MM.1S (cell line): ENCODE data around the gene NT5C1A.

Source experiments
- DNase-seq: peaks from one replicate; pipeline ENCODE4 v3.0.0-alpha.2; 2015
- H2AFZ ChIP-seq: fragments of 300-600 bp; sonication (generic); 2 replicates; pipeline ENCODE4 v1.6.0; 2016; ENCODE audit warnings: antibody characterized with exemption, low read length
- H3F3A ChIP-seq: fragments of 300-600 bp; sonication (generic); 2 replicates; pipeline ENCODE4 v1.6.1; 2016; ENCODE audit warnings: mild to moderate bottlenecking, antibody characterized with exemption, low read length, moderate library complexity, mixed read lengths; ENCODE audit not compliant: insufficient read depth
- H3K27ac ChIP-seq: fragments of 300-600 bp; sonication (generic); 2 replicates; pipeline ENCODE4 v1.5.1; 2016; ENCODE audit warnings: mild to moderate bottlenecking, low read length
- H3K27me3 ChIP-seq: fragments of 300-600 bp; sonication (generic); replicated peaks from 2 replicates; pipeline ENCODE4 v1.6.0; 2016; ENCODE audit warnings: low read length; ENCODE audit not compliant: insufficient read depth
- H3K36me3 ChIP-seq: fragments of 300-600 bp; sonication (generic); replicated peaks from 2 replicates; pipeline ENCODE4 v1.6.1; 2016; ENCODE audit warnings: mild to moderate bottlenecking, low read length, mixed read lengths; ENCODE audit not compliant: insufficient read depth
- H3K4me1 ChIP-seq: fragments of 300-600 bp; sonication (generic); 2 replicates; pipeline ENCODE4 v1.6.1; 2016; ENCODE audit warnings: low read length, mixed read lengths
- H3K4me2 ChIP-seq: fragments of 300-600 bp; sonication (generic); 2 replicates; pipeline ENCODE4 v1.6.0; 2016; ENCODE audit warnings: low read depth, low read length
- H3K4me3 ChIP-seq: fragments of 300-600 bp; sonication (generic); 2 replicates; pipeline ENCODE4 v1.5.1; 2016; ENCODE audit warnings: low read length, mixed read lengths
- H3K79me2 ChIP-seq: fragments of 300-600 bp; sonication (generic); 2 replicates; pipeline ENCODE4 v1.6.1; 2016; ENCODE audit warnings: mixed run types, low read length, mixed read lengths
- H3K9ac ChIP-seq: fragments of 300-600 bp; sonication (generic); 2 replicates; pipeline ENCODE4 v1.6.1; 2016; ENCODE audit warnings: low read length, mixed read lengths
- H3K9me2 ChIP-seq: fragments of 300-600 bp; sonication (generic); replicated peaks from 2 replicates; pipeline ENCODE4 v1.6.1; 2016; ENCODE audit warnings: mild to moderate bottlenecking, low read length, mixed read lengths; ENCODE audit not compliant: insufficient read depth
- H3K9me3 ChIP-seq: fragments of 300-600 bp; sonication (generic); replicated peaks from 2 replicates; pipeline ENCODE4 v1.6.1; 2016; ENCODE audit warnings: mild to moderate bottlenecking, low read length, mixed read lengths; ENCODE audit not compliant: insufficient read depth
- H4K20me1 ChIP-seq: fragments of 300-600 bp; sonication (generic); 2 replicates; pipeline ENCODE4 v1.6.1; 2016; ENCODE audit warnings: mild to moderate bottlenecking, low read length, moderate library complexity, mixed read lengths; ENCODE audit not compliant: insufficient read depth
- EZH2 ChIP-seq: fragments of 300-600 bp; sonication (generic); optimal IDR thresholded peaks from 2 replicates; pipeline ENCODE3; 2017; ENCODE audit warnings: low read depth, mild to moderate bottlenecking, antibody characterized with exemption, low read length, mixed read lengths
- EZH2phosphoT487 ChIP-seq: fragments of 300-600 bp; sonication (generic); IDR thresholded peaks from 2 replicates; pipeline ENCODE4 v1.6.1; 2018; ENCODE audit warnings: antibody characterized with exemption, low read length
- TF ChIP-seq, protein P1 (sequence below): fragments of 300-600 bp; sonication (generic); IDR thresholded peaks from 2 replicates; pipeline ENCODE4 v1.5.1; 2016; ENCODE audit warnings: antibody characterized with exemption, low read length, mixed read lengths

NT5C1A gene

DNA sequence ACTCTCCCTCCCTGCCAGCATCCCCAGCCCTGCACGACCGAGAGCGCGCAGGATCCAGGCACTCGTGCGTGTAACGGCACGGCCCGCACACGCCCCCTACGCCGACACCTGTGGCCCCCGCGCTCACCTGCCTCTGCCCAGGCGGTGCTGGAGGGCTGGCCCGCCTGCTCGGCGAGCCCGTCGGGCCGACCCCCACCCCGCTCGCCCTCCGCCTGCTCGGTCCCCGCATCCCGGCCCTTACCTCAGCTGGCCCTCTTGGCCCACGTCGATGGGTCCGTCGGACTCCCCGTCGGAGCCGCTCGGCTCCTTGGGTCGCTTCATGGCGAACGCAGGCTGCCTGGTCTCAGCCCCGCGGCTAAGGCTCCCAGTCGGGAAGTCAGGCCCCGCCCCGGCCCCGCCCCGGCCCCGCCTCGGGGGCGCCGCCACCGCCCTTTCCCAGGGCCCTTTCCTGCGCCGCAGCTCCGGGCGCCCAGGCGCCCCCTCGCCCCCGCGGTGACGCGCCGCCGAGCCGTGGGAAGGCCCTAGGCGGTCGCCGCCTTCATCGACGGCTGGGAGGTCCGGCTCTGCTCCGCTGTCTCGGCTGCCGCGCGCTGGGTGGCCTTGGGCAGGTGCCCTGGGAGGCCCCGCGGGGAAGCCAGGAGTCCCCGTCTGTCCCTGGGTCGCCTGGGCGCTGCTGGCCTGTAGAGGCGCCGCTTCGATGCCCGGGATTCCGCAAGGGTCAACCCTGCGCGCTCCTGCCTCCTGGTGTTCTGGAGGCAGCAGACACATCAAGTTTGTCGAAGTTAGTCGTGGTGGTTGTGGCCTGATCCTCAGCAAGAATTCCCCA lies 32.4 kb downstream of the NT5C1A start, which contains the start of gene HEYL:
Gene HEYL, minus strand, starts transcription at position 339 of the 826 bp plus-strand sequence. Its CDS starts 18 bp downstream, at position 321.
- Histone ChIP-seq H3K27ac (peak within 1 kb of the TSS; percentile 8; the same call in 1 of the 2 replicates), H2AFZ (peak within 1 kb of the TSS; percentile 90), H3K9ac (peak within 1 kb of the TSS; percentile 56; the same call in 1 of the 2 replicates), H3K79me2 (no peaks in the 10 kb centered on the region; the same call in 1 of the 2 replicates), H3K4me2 (peak within 1 kb of the TSS; percentile 91), H3K4me1 (peaks cover 10% of the 10 kb centered on the region; the same call in 1 of the 2 replicates), H4K20me1 (no peaks in the 10 kb centered on the region), H3K27me3 (no peaks in the 10 kb centered on the region), H3F3A (no peaks in the 10 kb centered on the region), H3K9me2 (no peaks in the 10 kb centered on the region), H3K4me3 (peak within 1 kb of the TSS; percentile 89), H3K9me3 (no peaks in the 10 kb centered on the region), H3K36me3 (no peaks in the 10 kb centered on the region)
- TF ChIP-seq EZH2phosphoT487 (no peak), EZH2 (no peak)
- TF ChIP-seq, protein P1, sequence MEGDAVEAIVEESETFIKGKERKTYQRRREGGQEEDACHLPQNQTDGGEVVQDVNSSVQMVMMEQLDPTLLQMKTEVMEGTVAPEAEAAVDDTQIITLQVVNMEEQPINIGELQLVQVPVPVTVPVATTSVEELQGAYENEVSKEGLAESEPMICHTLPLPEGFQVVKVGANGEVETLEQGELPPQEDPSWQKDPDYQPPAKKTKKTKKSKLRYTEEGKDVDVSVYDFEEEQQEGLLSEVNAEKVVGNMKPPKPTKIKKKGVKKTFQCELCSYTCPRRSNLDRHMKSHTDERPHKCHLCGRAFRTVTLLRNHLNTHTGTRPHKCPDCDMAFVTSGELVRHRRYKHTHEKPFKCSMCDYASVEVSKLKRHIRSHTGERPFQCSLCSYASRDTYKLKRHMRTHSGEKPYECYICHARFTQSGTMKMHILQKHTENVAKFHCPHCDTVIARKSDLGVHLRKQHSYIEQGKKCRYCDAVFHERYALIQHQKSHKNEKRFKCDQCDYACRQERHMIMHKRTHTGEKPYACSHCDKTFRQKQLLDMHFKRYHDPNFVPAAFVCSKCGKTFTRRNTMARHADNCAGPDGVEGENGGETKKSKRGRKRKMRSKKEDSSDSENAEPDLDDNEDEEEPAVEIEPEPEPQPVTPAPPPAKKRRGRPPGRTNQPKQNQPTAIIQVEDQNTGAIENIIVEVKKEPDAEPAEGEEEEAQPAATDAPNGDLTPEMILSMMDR: peak; percentile 76
- peak; percentile 75 for DNase-seq

DNA sequence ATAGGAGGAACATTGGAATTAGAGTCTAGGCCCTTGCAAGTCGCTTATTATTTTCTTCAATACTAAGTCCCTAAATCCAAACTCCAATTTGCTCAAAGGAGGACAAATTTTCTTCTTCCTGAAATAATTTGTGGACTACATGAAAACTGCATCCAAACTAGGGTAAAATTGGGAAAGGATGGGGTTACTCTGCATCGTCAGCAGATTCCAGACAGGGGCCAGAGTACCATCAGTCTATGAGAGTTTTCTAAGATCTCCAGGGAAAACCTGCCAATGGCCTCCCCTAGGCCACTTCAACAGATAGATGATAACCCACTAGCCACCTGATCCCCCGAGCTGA lies 33.0 kb downstream of the NT5C1A start:
- no peaks in the 10 kb centered on the region; the same call in 1 of the 2 replicates for H3K79me2 ChIP-seq
- H3K9ac ChIP-seq: peak overlapping the region; percentile 56; the same call in 1 of the 2 replicates
- TF ChIP-seq EZH2 (no peak), EZH2phosphoT487 (no peak)
- TF ChIP-seq, protein P1: no peak
- H3K27ac ChIP-seq: no peak overlapping the region
- H3F3A ChIP-seq: no peaks in the 10 kb centered on the region
- DNase-seq: no peak
- no peaks in the 10 kb centered on the region for H3K36me3 ChIP-seq
- H4K20me1 ChIP-seq: no peaks in the 10 kb centered on the region
- H3K9me2 ChIP-seq: no peaks in the 10 kb centered on the region
- H2AFZ ChIP-seq: peak overlapping the region; percentile 90
- H3K27me3 ChIP-seq: no peaks in the 10 kb centered on the region
- peaks cover 10% of the 10 kb centered on the region; the same call in 1 of the 2 replicates for H3K4me1 ChIP-seq
- H3K4me2 ChIP-seq: peak overlapping the region; percentile 91
- no peaks in the 10 kb centered on the region for H3K9me3 ChIP-seq
- peak overlapping the region; percentile 89 for H3K4me3 ChIP-seq

DNA sequence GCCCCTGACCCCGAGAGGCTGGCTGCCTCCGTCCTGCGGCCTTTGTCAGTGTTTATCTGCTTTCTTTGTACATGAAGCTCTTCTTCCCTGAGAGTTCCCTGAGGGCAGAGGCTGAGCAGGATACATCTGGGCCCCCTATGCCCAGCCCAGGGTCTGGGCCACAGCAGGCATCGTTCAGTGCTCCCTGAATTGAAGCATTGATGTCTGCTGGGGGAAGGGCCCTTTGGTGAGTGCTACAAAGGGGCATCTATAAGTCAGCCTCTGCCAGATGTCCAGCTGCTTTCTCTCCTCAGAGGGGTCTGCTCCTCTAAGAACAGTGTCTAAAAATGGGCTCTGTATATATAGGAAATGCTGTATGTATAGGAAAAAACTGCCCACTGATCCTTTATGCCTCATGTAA lies 34.5 kb downstream of the NT5C1A start:
- Histone ChIP-seq H3K9me3 (no peaks in the 10 kb centered on the region), H3K27ac (no peak overlapping the region), H3K36me3 (no peaks in the 10 kb centered on the region), H3K4me2 (no peak overlapping the region), H3K9me2 (no peaks in the 10 kb centered on the region), H3F3A (no peaks in the 10 kb centered on the region), H2AFZ (no peak overlapping the region), H3K4me3 (no peak overlapping the region), H3K4me1 (peaks cover 10% of the 10 kb centered on the region; the same call in 1 of the 2 replicates), H3K79me2 (no peaks in the 10 kb centered on the region; the same call in 1 of the 2 replicates), H4K20me1 (no peaks in the 10 kb centered on the region), H3K9ac (no peak overlapping the region), H3K27me3 (no peaks in the 10 kb centered on the region)
- TF ChIP-seq, protein P1: no peak
- no peak for TF ChIP-seq EZH2phosphoT487
- no peak for TF ChIP-seq EZH2
- DNase-seq: no peak
